ENCODE data around the gene SRRD.

DNA sequence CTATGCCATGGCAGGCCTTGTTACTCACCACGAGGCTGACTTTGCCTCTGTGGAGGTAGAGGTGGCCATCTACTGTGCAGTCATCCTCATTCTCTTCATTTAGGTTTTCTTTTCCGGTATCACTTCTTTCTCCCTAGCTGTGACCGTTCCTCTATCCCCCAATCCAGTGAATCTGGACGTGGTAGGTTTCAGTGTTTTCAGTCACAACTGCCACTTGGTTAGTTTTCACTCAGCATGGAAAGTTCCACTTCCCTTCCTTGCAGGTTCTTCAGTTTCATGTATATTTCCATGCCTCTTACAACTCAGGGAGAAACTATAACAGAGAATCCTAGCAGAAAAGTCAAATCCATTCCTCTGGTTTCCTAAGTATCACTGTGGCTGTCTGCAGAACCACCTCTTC is 2.0 kb upstream of the SRRD start:
- TF ChIP-seq, protein P1, sequence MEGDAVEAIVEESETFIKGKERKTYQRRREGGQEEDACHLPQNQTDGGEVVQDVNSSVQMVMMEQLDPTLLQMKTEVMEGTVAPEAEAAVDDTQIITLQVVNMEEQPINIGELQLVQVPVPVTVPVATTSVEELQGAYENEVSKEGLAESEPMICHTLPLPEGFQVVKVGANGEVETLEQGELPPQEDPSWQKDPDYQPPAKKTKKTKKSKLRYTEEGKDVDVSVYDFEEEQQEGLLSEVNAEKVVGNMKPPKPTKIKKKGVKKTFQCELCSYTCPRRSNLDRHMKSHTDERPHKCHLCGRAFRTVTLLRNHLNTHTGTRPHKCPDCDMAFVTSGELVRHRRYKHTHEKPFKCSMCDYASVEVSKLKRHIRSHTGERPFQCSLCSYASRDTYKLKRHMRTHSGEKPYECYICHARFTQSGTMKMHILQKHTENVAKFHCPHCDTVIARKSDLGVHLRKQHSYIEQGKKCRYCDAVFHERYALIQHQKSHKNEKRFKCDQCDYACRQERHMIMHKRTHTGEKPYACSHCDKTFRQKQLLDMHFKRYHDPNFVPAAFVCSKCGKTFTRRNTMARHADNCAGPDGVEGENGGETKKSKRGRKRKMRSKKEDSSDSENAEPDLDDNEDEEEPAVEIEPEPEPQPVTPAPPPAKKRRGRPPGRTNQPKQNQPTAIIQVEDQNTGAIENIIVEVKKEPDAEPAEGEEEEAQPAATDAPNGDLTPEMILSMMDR (IDR thresholded peaks at IDR 0.05; ENCODE audit: insufficient read depth, low read depth, low read length), result no peak
- no peak for TF ChIP-seq EZH2 (IDR thresholded peaks at IDR 0.05; ENCODE audit: insufficient read depth, low read length)

Data from astrocyte (in vitro differentiated cells and primary cell).